WERI-Rb-1 (cell line): Measurements from ENCODE around the gene PRKACG.

ENCODE experiments used
- DNase-seq: peaks from one replicate; pipeline ENCODE4 v3.0.0-alpha.2; 2020
- H3K27ac ChIP-seq: fragments of 250-450 bp; sonication (Bioruptor Pico); 2 replicates; pipeline ENCODE4 v1.5.1; 2020; ENCODE audit warnings: mild to moderate bottlenecking, moderate library complexity
- H3K27me3 ChIP-seq: fragments of 250-450 bp; sonication (Bioruptor Pico); 2 replicates; pipeline ENCODE4 v1.5.1; 2021; ENCODE audit warnings: mild to moderate bottlenecking, low read depth, moderate library complexity; ENCODE audit not compliant: insufficient read depth, severe bottlenecking
- H3K36me3 ChIP-seq: fragments of 250-450 bp; sonication (Bioruptor Pico); 2 replicates; pipeline ENCODE4 v1.5.1; 2020; ENCODE audit warnings: mild to moderate bottlenecking, moderate library complexity
- H3K4me3 ChIP-seq: 2 replicates; pipeline ENCODE4 v1.5.1; 2011; ENCODE audit warnings: low read depth, mild to moderate bottlenecking, control low read depth, low read length
- H3K9me3 ChIP-seq: fragments of 250-450 bp; sonication (Bioruptor Pico); 2 replicates; pipeline ENCODE4 v1.5.1; 2021; ENCODE audit warnings: mild to moderate bottlenecking, moderate library complexity; ENCODE audit not compliant: severe bottlenecking
- TF ChIP-seq, protein P1 (sequence below): IDR thresholded peaks from 2 replicates; pipeline ENCODE4 v1.5.1; 2011; ENCODE audit warnings: low read depth, mild to moderate bottlenecking, control low read depth, inconsistent platforms, low read length

PRKACG gene

DNA sequence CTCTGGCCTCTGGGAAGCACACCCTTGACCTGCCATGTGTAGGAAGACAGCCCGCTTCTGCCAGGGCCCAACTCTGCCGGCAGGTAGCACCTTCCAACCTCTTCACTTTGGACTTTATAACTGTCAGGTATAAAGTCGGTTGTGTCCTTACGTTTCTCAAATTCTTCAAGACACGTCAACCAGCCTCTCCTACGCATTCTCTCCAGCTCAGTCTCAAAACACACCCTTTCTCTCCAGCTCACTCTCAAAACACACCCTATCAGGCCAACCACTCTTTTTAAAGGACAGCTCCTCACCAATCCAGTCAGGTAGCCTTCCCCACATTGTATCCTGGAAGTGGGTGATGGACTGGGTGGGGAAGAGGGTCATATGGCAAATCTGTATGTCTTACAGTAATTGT is 35.2 kb upstream of the PRKACG start:
- Histone ChIP-seq H3K27me3 (no peaks in the 10 kb centered on the region), H3K4me3 (no peak overlapping the region), H3K27ac (no peak overlapping the region), H3K36me3 (peaks cover 13% of the 10 kb centered on the region), H3K9me3 (no peaks in the 10 kb centered on the region)
- no peak for DNase-seq
- TF ChIP-seq, protein P1, sequence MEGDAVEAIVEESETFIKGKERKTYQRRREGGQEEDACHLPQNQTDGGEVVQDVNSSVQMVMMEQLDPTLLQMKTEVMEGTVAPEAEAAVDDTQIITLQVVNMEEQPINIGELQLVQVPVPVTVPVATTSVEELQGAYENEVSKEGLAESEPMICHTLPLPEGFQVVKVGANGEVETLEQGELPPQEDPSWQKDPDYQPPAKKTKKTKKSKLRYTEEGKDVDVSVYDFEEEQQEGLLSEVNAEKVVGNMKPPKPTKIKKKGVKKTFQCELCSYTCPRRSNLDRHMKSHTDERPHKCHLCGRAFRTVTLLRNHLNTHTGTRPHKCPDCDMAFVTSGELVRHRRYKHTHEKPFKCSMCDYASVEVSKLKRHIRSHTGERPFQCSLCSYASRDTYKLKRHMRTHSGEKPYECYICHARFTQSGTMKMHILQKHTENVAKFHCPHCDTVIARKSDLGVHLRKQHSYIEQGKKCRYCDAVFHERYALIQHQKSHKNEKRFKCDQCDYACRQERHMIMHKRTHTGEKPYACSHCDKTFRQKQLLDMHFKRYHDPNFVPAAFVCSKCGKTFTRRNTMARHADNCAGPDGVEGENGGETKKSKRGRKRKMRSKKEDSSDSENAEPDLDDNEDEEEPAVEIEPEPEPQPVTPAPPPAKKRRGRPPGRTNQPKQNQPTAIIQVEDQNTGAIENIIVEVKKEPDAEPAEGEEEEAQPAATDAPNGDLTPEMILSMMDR, result no peak

DNA sequence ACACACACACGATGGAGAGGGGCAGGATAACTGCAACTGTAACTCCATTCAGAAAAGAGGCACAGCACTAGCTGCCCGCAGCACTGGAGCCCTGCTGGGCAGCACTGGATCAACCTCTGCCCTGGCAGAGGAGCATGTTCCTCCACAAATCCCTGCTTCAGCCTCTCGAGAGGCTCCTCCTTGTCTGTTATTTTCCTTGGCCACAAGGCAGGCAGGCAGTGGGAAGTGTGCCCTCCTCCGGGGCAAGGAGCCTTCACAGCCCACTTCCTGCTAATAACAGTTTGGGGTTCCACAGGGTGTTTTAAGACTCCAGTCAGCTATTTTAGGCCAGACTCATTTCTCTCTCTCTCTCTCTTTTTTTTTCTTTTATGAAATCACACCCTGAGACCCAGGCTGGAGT is 33.5 kb upstream of the PRKACG start:
- H3K27ac ChIP-seq, result no peak overlapping the region
- no peak for DNase-seq
- H3K9me3 ChIP-seq, result no peaks in the 10 kb centered on the region
- TF ChIP-seq, protein P1, result no peak
- H3K4me3 ChIP-seq, result no peak overlapping the region
- H3K27me3 ChIP-seq, result no peaks in the 10 kb centered on the region
- H3K36me3 ChIP-seq, result peaks cover 3% of the 10 kb centered on the region; the same call in 1 of the 2 replicates

DNA sequence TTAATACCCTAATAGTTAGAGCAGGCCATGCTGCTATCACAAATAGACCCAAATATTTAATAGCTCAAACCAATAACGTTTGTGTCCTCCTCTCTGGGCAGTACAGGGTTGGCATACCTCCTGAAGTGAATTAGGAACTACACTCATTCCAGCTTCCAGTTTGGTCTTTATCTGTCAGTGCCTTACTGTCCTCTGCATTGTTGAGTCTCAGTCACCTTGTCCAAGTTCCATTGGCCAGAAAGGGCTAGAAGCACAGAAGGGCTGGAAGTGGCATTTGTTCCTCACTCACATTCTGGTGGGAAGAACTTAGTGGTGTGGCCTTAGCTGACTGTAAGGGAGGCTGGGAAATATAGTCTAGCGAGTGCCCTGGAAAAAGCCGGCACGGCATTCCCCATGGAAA is 32.8 kb upstream of the PRKACG start:
- Histone ChIP-seq H3K9me3 (no peaks in the 10 kb centered on the region), H3K4me3 (no peak overlapping the region), H3K27ac (no peak overlapping the region), H3K36me3 (peaks cover 3% of the 10 kb centered on the region; the same call in 1 of the 2 replicates), H3K27me3 (no peaks in the 10 kb centered on the region)
- DNase-seq, result no peak
- TF ChIP-seq, protein P1, result no peak

DNA sequence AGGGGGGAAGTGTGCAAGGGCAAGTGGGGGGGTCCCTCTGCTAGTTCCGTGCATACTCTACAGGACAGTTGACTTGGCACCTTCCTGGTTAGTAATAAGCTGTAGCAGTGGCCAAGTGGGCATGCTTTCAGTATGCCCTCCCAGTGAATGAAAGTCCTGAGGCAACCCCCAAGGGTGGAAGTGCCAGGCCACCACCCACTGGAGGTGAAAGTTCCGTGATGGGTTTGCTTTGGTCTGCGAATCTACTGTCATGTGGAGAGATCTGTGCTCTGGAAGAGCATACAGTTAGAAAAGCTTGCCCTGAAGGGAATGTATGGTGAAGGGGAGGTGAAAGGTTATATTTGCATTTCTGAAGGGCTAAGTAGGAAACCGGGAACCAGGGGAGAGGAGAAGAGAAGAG is 31.9 kb upstream of the PRKACG start:
- no peak overlapping the region for H3K27ac ChIP-seq
- no peaks in the 10 kb centered on the region for H3K27me3 ChIP-seq
- DNase-seq, result no peak
- peaks cover 3% of the 10 kb centered on the region; the same call in 1 of the 2 replicates for H3K36me3 ChIP-seq
- H3K4me3 ChIP-seq, result no peak overlapping the region
- TF ChIP-seq, protein P1, result no peak
- no peaks in the 10 kb centered on the region for H3K9me3 ChIP-seq

DNA sequence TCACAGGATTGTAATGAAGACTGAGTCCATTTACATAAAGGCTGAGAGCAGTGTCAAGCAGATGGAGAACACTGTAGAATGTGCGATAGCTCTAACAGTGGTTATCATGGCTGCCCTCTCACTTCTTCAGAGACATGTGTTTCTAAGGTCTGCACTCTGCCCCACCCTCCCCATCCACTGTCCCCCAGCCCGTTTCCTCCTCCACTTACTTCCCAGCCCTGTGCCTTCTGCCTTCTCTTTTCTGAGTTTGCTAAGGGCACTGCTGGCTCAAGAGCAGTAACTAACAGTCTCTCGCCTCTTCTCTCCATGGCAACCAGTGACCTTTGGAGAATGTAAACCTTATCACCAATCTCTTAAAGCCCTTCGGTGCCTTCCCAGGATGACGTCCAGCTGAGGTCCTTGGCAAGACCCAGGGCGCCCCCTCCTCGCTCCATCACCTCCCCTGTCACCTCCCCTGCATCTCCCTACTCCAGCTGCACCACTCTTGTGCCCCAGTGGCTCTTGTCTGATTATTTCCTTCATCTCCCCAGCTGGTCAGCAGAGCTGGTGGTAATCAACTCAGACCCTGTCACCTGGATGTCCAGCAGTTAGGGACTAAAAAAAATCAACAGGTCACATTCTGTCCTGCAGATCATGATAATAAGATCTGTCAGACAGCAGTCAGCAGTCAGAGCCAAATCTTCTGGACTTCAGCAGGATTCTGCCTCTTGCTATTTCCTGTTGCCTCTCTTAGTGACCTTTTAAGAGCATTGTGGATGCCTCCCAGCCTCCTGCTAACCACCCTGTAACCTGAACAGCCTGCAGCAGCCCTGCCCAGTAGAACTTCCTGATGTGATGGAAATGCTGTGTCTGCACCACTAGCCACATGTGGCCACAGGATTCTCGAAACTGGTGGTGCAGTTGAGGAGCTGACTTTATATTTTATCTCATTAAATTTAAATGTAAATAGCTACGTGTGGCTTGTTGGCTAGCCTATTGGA is 30.6 kb upstream of the PRKACG start:
- no peaks in the 10 kb centered on the region for H3K9me3 ChIP-seq
- no peak overlapping the region for H3K4me3 ChIP-seq
- no peaks in the 10 kb centered on the region for H3K27me3 ChIP-seq
- H3K36me3 ChIP-seq, result peaks cover 3% of the 10 kb centered on the region; the same call in 1 of the 2 replicates
- TF ChIP-seq, protein P1, result no peak
- DNase-seq, result no peak
- no peak overlapping the region for H3K27ac ChIP-seq
